H9 (cell line): ENCODE data around the gene ERMP1. TPM values are rescaled to one million over a fixed set of nuclear protein-coding genes. Genes with fewer than 3 reads are reported as not detected.

Experiments
- DNase-seq: peaks from one replicate; pipeline ENCODE4 v3.0.0-alpha.2; 2017
- H2AFZ ChIP-seq: one replicate; pipeline ENCODE4 v1.6.1; 2013; ENCODE audit warnings: mild to moderate bottlenecking, low read length, control low read depth, moderate library complexity
- H2AK5ac ChIP-seq: 2 replicates; pipeline ENCODE4 v1.6.1; 2013; ENCODE audit warnings: low read length, control low read depth, mixed read lengths; ENCODE audit not compliant: insufficient read length
- H2BK120ac ChIP-seq: one replicate; pipeline ENCODE4 v1.6.1; 2013; ENCODE audit warnings: low read depth, mild to moderate bottlenecking, low read length, control low read depth, inconsistent platforms; ENCODE audit not compliant: poor library complexity, severe bottlenecking
- H2BK12ac ChIP-seq: 2 replicates; pipeline ENCODE4 v1.6.1; 2013; ENCODE audit warnings: low read length, control low read depth, mixed read lengths, low read depth; ENCODE audit not compliant: insufficient read length
- H2BK15ac ChIP-seq: 2 replicates; pipeline ENCODE4 v1.6.1; 2013; ENCODE audit warnings: low read depth, low read length, control low read depth
- H2BK20ac ChIP-seq: one replicate; pipeline ENCODE4 v1.6.1; 2013; ENCODE audit warnings: low read depth, mild to moderate bottlenecking, low read length, control low read depth, inconsistent platforms; ENCODE audit not compliant: poor library complexity, severe bottlenecking
- H2BK5ac ChIP-seq: 2 replicates; pipeline ENCODE4 v1.6.1; 2013; ENCODE audit warnings: low read length, control low read depth, mixed read lengths; ENCODE audit not compliant: insufficient read length
- H3K14ac ChIP-seq: 2 replicates; pipeline ENCODE4 v1.6.1; 2013; ENCODE audit warnings: low read length, control low read depth; ENCODE audit not compliant: insufficient read depth
- H3K18ac ChIP-seq: 2 replicates; pipeline ENCODE4 v1.6.1; 2013; ENCODE audit warnings: low read depth, mild to moderate bottlenecking, mixed read lengths, low read length, control low read depth; ENCODE audit not compliant: insufficient read length
- H3K23ac ChIP-seq: 2 replicates; pipeline ENCODE4 v1.6.1; 2013; ENCODE audit warnings: low read length, control low read depth, mixed read lengths, low read depth; ENCODE audit not compliant: insufficient read length
- H3K23me2 ChIP-seq: 2 replicates; pipeline ENCODE4 v1.6.1; 2013; ENCODE audit warnings: low read depth, mild to moderate bottlenecking, mixed read lengths, low read length, control low read depth; ENCODE audit not compliant: insufficient read length, poor library complexity, severe bottlenecking
- H3K27ac ChIP-seq: 2 replicates; pipeline ENCODE4 v1.5.1; 2013; ENCODE audit warnings: low read length, control low read depth, mixed read lengths, low read depth; ENCODE audit not compliant: insufficient read length
- H3K27me3 ChIP-seq: 2 replicates; pipeline ENCODE4 v1.6.1; 2013; ENCODE audit warnings: low read length, control low read depth, inconsistent platforms; ENCODE audit not compliant: insufficient read depth
- H3K4ac ChIP-seq: 2 replicates; pipeline ENCODE4 v1.6.1; 2013; ENCODE audit warnings: low read depth, mild to moderate bottlenecking, control low read depth, inconsistent platforms, low read length, moderate library complexity
- H3K4me1 ChIP-seq: 2 replicates; pipeline ENCODE4 v1.6.1; 2013; ENCODE audit warnings: low read length, control low read depth, inconsistent platforms; ENCODE audit not compliant: insufficient read depth
- H3K4me2 ChIP-seq: 2 replicates; pipeline ENCODE4 v1.6.1; 2013; ENCODE audit warnings: low read length, control low read depth, mixed read lengths; ENCODE audit not compliant: insufficient read length, insufficient read depth
- H3K56ac ChIP-seq: 2 replicates; pipeline ENCODE4 v1.6.1; 2013; ENCODE audit warnings: low read depth, mild to moderate bottlenecking, mixed read lengths, low read length, control low read depth; ENCODE audit not compliant: insufficient read length
- H3K79me1 ChIP-seq: 2 replicates; pipeline ENCODE4 v1.6.1; 2013; ENCODE audit warnings: low read depth, mild to moderate bottlenecking, moderate library complexity, low read length, control low read depth, inconsistent platforms; ENCODE audit not compliant: insufficient read depth, poor library complexity, severe bottlenecking
- H3K79me2 ChIP-seq: 2 replicates; pipeline ENCODE4 v1.6.1; 2013; ENCODE audit warnings: low read length, control low read depth, inconsistent platforms; ENCODE audit not compliant: insufficient read depth
- H3K9ac ChIP-seq: 2 replicates; pipeline ENCODE4 v1.6.1; 2013; ENCODE audit warnings: low read length, control low read depth, mixed read lengths; ENCODE audit not compliant: insufficient read length; ENCODE audit errors: extremely low read depth
- H3K9me3 ChIP-seq: one replicate; pipeline ENCODE4 v1.6.1; 2013; ENCODE audit warnings: low read depth, low read length, inconsistent platforms; ENCODE audit not compliant: control insufficient read depth
- H3T11ph ChIP-seq: one replicate; pipeline ENCODE4 v1.6.1; 2013; ENCODE audit warnings: mild to moderate bottlenecking, low read length, control low read depth, inconsistent platforms
- H4K20me1 ChIP-seq: one replicate; pipeline ENCODE4 v1.6.1; 2013; ENCODE audit not compliant: control insufficient read depth, insufficient read length, insufficient read depth
- H4K5ac ChIP-seq: 2 replicates; pipeline ENCODE4 v1.6.1; 2013; ENCODE audit warnings: low read depth, mild to moderate bottlenecking, mixed read lengths, low read length, control low read depth; ENCODE audit not compliant: insufficient read length
- H4K8ac ChIP-seq: replicated peaks from 2 replicates; pipeline ENCODE4 v1.6.1; 2013; ENCODE audit warnings: low read length, control low read depth, mixed read lengths, low read depth; ENCODE audit not compliant: insufficient read length
- H4K91ac ChIP-seq: 2 replicates; pipeline ENCODE4 v1.6.1; 2013; ENCODE audit warnings: low read depth, mild to moderate bottlenecking, moderate library complexity, mixed read lengths, low read length, control low read depth; ENCODE audit not compliant: insufficient read length
- H3K27ac Mint-ChIP-seq, 3 experiments: 2 replicates in 2 of 3; 3 replicates in 1 of 3; pipeline ENCODE4 v1.8.0; 2020 to 2021; ENCODE audit warnings: mixed read lengths in 3 of 3, mild to moderate bottlenecking in 1 of 3, moderate library complexity in 1 of 3
- H3K27me3 Mint-ChIP-seq: 2 replicates; pipeline ENCODE4 v1.8.0; 2021; ENCODE audit warnings: low read depth, mild to moderate bottlenecking, moderate library complexity, mixed read lengths
- H3K36me3 Mint-ChIP-seq, 3 experiments: 2 replicates in 2 of 3; 3 replicates in 1 of 3; pipeline ENCODE4 v1.8.0; 2020 to 2021; ENCODE audit warnings: low read depth in 3 of 3, mixed read lengths in 3 of 3; ENCODE audit not compliant: insufficient read depth in 1 of 3
- H3K4me1 Mint-ChIP-seq, 2 experiments: 2 replicates each; pipeline ENCODE4 v1.8.0; 2020; ENCODE audit warnings: mixed read lengths in 2 of 2
- H3K4me3 Mint-ChIP-seq, 2 experiments: 2 replicates in 1 of 2; 3 replicates in 1 of 2; pipeline ENCODE4 v1.8.0; 2020 to 2021; ENCODE audit warnings: mild to moderate bottlenecking in 2 of 2, mixed read lengths in 2 of 2, moderate library complexity in 1 of 2
- H3K9me3 Mint-ChIP-seq, 2 experiments: 2 replicates in 1 of 2; 3 replicates in 1 of 2; pipeline ENCODE4 v1.8.0; 2020; ENCODE audit warnings: mild to moderate bottlenecking in 2 of 2, mixed read lengths in 2 of 2, moderate library complexity in 1 of 2
- WGBS: extraction: QIAGEN DNeasy Blood & Tissue Kit; methylation state at CpG from one replicate; pipeline ENCODE4 v1.1.7; 2013; ENCODE audit warnings: missing lambda C conversion rate, low lambda C conversion rate, mixed read lengths; ENCODE audit not compliant: insufficient read length; ENCODE audit errors: extremely low coverage; 5-methylcytosine and 5-hydroxymethylcytosine counted together
- total RNA-seq: library from RNA; stranded (reverse); gene quantifications from 2 replicates; pipeline ENCODE4 v1.2.1, GENCODE V29; 2021
- TF ChIP-seq, protein P1 (sequence below): fragments of 200-600 bp; sonication (generic); conservative IDR thresholded peaks from 3 replicates; pipeline ENCODE4 v1.8.0; 2021; ENCODE audit warnings: antibody characterized with exemption, mild to moderate bottlenecking

ERMP1 gene
- total RNA-seq, 1 experiment from 2014 or later = 20.2 TPM

DNA sequence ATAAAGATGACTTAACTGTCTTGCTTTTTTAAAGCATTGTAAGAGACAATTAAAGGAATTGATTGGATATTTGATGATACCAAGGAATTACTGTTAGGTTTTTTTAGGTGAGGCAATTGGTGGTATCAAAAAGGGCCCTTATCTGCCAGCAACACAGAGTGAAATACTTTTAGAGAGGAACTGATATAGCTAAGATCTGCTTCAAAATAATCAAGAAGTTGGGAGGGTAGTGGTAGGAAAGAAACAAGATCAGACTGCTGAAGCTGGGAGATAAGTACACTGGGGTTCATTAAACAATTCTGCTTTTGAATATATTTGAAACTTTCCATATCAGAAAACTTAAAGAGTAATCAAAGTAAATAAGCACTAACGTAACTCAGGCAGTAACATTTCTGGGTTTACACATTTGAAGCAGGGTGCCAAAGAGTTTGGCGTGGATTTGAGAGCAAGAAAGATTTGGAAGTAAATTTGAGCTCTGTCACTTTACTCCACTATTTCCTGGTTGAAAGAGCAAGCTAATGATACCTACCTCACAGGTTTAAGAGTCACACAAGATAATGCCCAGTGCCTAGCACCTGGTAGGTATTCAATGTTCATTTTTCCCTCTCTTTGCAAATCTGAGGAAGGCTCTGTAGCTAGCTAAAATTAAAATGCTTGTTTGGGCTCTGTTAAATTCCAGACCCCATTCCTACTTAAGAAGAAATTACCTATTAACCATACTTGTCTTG, 6.9 kb downstream of the ERMP1 start:
- WGBS = no CpG with 5 or more reads among the region's 2 CpGs
- H3K9me3 ChIP-seq = no peaks in the 10 kb centered on the region

More for the DNA sequence above, 6.9 kb downstream of the ERMP1 start:
- Histone ChIP-seq H2BK5ac (no peak overlapping the region), H3K79me1 (no peaks in the 10 kb centered on the region), H2BK15ac (no peak overlapping the region), H2BK20ac (no peak overlapping the region), H2BK120ac (no peak overlapping the region), H3K27me3 (no peaks in the 10 kb centered on the region), H4K20me1 (no peaks in the 10 kb centered on the region), H2BK12ac (no peak overlapping the region), H3K9ac (no peak overlapping the region), H2AFZ (no peak overlapping the region), H3K4me1 (no peaks in the 10 kb centered on the region), H3K23me2 (no peaks in the 10 kb centered on the region), H3K56ac (no peak overlapping the region), H3T11ph (no peak overlapping the region), H4K91ac (no peak overlapping the region), H3K18ac (no peak overlapping the region), H3K23ac (no peak overlapping the region), H2AK5ac (no peak overlapping the region), H4K5ac (no peak overlapping the region), H3K4ac (no peak overlapping the region), H4K8ac (no peak overlapping the region), H3K79me2 (no peaks in the 10 kb centered on the region), H3K27ac (no peak overlapping the region), H3K4me2 (no peak overlapping the region), H3K14ac (no peak overlapping the region)
- no peak overlapping the region for H3K4me3 Mint-ChIP-seq
- TF ChIP-seq, protein P1, sequence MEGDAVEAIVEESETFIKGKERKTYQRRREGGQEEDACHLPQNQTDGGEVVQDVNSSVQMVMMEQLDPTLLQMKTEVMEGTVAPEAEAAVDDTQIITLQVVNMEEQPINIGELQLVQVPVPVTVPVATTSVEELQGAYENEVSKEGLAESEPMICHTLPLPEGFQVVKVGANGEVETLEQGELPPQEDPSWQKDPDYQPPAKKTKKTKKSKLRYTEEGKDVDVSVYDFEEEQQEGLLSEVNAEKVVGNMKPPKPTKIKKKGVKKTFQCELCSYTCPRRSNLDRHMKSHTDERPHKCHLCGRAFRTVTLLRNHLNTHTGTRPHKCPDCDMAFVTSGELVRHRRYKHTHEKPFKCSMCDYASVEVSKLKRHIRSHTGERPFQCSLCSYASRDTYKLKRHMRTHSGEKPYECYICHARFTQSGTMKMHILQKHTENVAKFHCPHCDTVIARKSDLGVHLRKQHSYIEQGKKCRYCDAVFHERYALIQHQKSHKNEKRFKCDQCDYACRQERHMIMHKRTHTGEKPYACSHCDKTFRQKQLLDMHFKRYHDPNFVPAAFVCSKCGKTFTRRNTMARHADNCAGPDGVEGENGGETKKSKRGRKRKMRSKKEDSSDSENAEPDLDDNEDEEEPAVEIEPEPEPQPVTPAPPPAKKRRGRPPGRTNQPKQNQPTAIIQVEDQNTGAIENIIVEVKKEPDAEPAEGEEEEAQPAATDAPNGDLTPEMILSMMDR = no peak
- DNase-seq = no peak
- peaks cover 1% of the 10 kb centered on the region in 2 experiments; a peak in 3 of 4 replicates for H3K4me1 Mint-ChIP-seq
- H3K9me3 Mint-ChIP-seq = no peaks in the 10 kb centered on the region
- H3K36me3 Mint-ChIP-seq = peaks cover 2 to 24% (median 24%) of the 10 kb centered on the region in 3 experiments; a peak in 6 of 7 replicates
- H3K27me3 Mint-ChIP-seq = no peaks in the 10 kb centered on the region
- H3K27ac Mint-ChIP-seq = no peak overlapping the region
